Spinal cord (tissue), 10 donors: ENCODE data around the gene COL3A1. TPM values are rescaled to one million over a fixed set of nuclear protein-coding genes. Genes with fewer than 3 reads are reported as not detected.
A peak's percentile ranks its signal among the peaks of the same experiment; 100 is the strongest.

Source experiments
- DNase-seq, 6 donors: peaks; one replicate each; pipeline versions ENCODE4 v3.0.0 to v3.0.0-alpha.2; 2013 to 2015; ENCODE audit warnings: low spot score in 6 of 6, low read depth in 4 of 6
- H3K27ac ChIP-seq: one replicate; pipeline ENCODE4 v1.5.1; 2013; ENCODE audit warnings: low read depth, low read length, control low read depth
- H3K27me3 ChIP-seq: one replicate; pipeline ENCODE4 v1.6.1; 2013; ENCODE audit warnings: low read length; ENCODE audit not compliant: control insufficient read depth, insufficient read depth
- H3K36me3 ChIP-seq: one replicate; pipeline ENCODE4 v1.6.1; 2013; ENCODE audit warnings: low read length; ENCODE audit not compliant: control insufficient read depth, insufficient read depth
- H3K4me1 ChIP-seq: one replicate; pipeline ENCODE4 v1.6.1; 2013; ENCODE audit warnings: low read length; ENCODE audit not compliant: control insufficient read depth, insufficient read depth
- H3K4me3 ChIP-seq: one replicate; pipeline ENCODE4 v1.5.1; 2013; ENCODE audit warnings: low read depth, low read length, control low read depth
- H3K9me3 ChIP-seq: one replicate; pipeline ENCODE4 v1.6.1; 2013; ENCODE audit warnings: low read length; ENCODE audit not compliant: control insufficient read depth, insufficient read depth
- WGBS: methylation state at CpG from one replicate; pipeline ENCODE4 v1.1.5; 2013; ENCODE audit warnings: missing lambda C conversion rate; ENCODE audit not compliant: insufficient coverage; 5-methylcytosine and 5-hydroxymethylcytosine counted together
- polyA plus RNA-seq, 2 donors: library from polyadenylated mRNA; unstranded; fragments of 120-200 nt; gene quantifications; one replicate each; pipeline ENCODE4 v1.2.1, GENCODE V29; 2013; ENCODE audit not compliant: insufficient read length in 2 of 2
- total RNA-seq, 2 donors: library from RNA; depleted of rRNA in 1 of 2; stranded (reverse); fragments of 120-200 nt in 1 of 2; fragments of >200 nt in 1 of 2; gene quantifications; one replicate each; pipeline versions ENCODE4 v1.2.3 to v1.2.4, GENCODE V29; 2013 to 2014
- donor health status: healthy.

The COL3A1 gene
- total and polyA plus RNA-seq, 4 donors = 391 to 3,051 (median 1,879) TPM

GRCh38 chr2:189013031-189013430 is 38.9 kb downstream of the COL3A1 start:
- no peaks in the 10 kb centered on the region for H3K9me3 ChIP-seq
- no peak overlapping the region for H3K4me3 ChIP-seq
- no peak for DNase-seq
- no peaks in the 10 kb centered on the region for H3K4me1 ChIP-seq
- H3K36me3 ChIP-seq = no peaks in the 10 kb centered on the region
- no peak overlapping the region for H3K27ac ChIP-seq
- H3K27me3 ChIP-seq = no peaks in the 10 kb centered on the region
- no CpG with 5 or more reads among the region's 3 CpGs for WGBS

GRCh38 chr2:189013671-189014448 is 39.7 kb downstream of the COL3A1 start:
- no peaks in the 10 kb centered on the region for H3K9me3 ChIP-seq
- no peak overlapping the region for H3K27ac ChIP-seq
- H3K36me3 ChIP-seq = no peaks in the 10 kb centered on the region
- no peaks in the 10 kb centered on the region for H3K4me1 ChIP-seq
- no peaks in the 10 kb centered on the region for H3K27me3 ChIP-seq
- no peak for DNase-seq
- H3K4me3 ChIP-seq = no peak overlapping the region
- 75% methylated on average over 1 of the region's 2 CpGs for WGBS

DNA sequence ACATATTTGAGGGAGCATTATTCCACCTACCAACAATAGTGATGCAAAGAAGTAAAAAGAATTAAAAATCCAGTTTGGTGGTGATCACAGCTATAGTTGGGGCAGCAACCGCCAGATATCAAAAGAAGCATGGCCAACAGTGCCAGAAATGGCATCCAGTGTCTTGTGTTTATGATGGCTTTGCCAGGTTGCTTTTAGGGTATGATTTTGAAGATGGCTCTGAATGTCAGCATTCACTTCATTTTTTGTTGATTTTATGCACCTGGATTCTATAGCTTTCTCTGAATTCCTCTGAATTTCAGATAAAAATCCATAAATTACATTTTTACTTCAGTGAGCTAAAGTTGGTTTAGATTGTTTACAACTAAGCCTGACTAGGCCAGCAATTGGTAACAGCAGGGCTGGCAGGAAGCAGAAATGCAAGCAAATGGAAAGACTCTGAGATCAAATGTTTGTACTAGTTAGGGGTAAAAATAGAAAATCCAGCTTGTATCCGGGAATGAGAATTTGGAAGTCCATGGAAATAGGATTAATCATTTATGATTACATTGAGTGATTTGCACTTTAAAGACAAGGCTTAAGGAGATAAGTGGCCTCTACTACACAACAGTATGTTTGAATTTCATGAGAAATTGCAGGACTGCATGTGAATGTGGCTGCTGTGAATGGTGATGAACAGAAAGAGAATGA is 40.4 kb downstream of the COL3A1 start:
- Histone ChIP-seq H3K4me1 (no peaks in the 10 kb centered on the region), H3K36me3 (no peaks in the 10 kb centered on the region), H3K4me3 (no peak overlapping the region), H3K9me3 (no peaks in the 10 kb centered on the region), H3K27ac (no peak overlapping the region), H3K27me3 (no peaks in the 10 kb centered on the region)
- peak in 1 of 6 donors; percentile 49 for DNase-seq
- WGBS = 100% methylated on average over 1 of the region's 2 CpGs

GRCh38 chr2:189015359-189015758 is 41.2 kb downstream of the COL3A1 start:
- Histone ChIP-seq H3K27me3 (no peaks in the 10 kb centered on the region), H3K4me3 (no peak overlapping the region), H3K9me3 (no peaks in the 10 kb centered on the region), H3K36me3 (no peaks in the 10 kb centered on the region), H3K27ac (no peak overlapping the region), H3K4me1 (no peaks in the 10 kb centered on the region)
- DNase-seq = peak in 2 of 6 donors; percentile 16 to 37
- no CpG with 5 or more reads among the region's 1 CpG for WGBS

DNA sequence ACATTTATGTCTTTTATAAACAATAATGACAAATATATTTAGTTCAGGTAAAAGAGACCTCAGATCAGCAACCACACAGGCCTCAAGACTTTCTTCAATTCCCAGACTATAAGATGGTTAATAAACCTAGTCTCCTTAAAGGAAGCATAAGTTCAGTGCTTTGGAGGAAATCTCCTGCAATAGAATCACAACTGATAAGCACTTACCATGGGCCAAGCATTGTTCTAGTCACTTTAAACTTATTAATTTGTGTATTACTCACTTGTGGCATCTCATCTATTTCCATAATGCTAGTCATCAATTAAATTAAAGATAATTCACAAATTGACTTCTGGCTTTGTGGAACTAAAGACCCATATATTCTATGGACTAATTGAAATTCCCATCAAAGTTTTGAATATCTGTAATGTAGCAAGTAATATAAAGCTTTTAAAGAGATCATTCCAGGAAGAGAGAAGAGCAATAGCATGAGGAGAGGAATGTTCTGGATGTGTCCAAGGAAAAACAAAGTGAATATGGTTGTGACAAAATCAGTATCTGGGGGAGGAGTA is 42.2 kb downstream of the COL3A1 start:
- no peaks in the 10 kb centered on the region for H3K36me3 ChIP-seq
- H3K4me1 ChIP-seq = no peaks in the 10 kb centered on the region
- H3K9me3 ChIP-seq = no peaks in the 10 kb centered on the region
- no peaks in the 10 kb centered on the region for H3K27me3 ChIP-seq
- H3K27ac ChIP-seq = no peak overlapping the region
- no peak for DNase-seq
- H3K4me3 ChIP-seq = no peak overlapping the region

- H3K9me3 ChIP-seq = no peaks in the 10 kb centered on the region
- no peaks in the 10 kb centered on the region for H3K27me3 ChIP-seq
- no peak for DNase-seq
These were observed 44.5 kb downstream of the COL3A1 start for GRCh38 chr2:189018631-189019030.

GRCh38 chr2:189020179-189020578 is 46.0 kb downstream of the COL3A1 start:
- H3K36me3 ChIP-seq = no peaks in the 10 kb centered on the region
- WGBS = no CpG with 5 or more reads among the region's 1 CpG
- DNase-seq = no peak
- no peaks in the 10 kb centered on the region for H3K4me1 ChIP-seq
- H3K27ac ChIP-seq = no peak overlapping the region
- H3K9me3 ChIP-seq = no peaks in the 10 kb centered on the region
- no peaks in the 10 kb centered on the region for H3K27me3 ChIP-seq
- H3K4me3 ChIP-seq = no peak overlapping the region

More at GRCh38 chr2:189018631-189019030, 44.5 kb downstream of the COL3A1 start:
- no peaks in the 10 kb centered on the region for H3K36me3 ChIP-seq
- H3K4me1 ChIP-seq = no peaks in the 10 kb centered on the region
- no peak overlapping the region for H3K4me3 ChIP-seq
- H3K27ac ChIP-seq = no peak overlapping the region

DNA sequence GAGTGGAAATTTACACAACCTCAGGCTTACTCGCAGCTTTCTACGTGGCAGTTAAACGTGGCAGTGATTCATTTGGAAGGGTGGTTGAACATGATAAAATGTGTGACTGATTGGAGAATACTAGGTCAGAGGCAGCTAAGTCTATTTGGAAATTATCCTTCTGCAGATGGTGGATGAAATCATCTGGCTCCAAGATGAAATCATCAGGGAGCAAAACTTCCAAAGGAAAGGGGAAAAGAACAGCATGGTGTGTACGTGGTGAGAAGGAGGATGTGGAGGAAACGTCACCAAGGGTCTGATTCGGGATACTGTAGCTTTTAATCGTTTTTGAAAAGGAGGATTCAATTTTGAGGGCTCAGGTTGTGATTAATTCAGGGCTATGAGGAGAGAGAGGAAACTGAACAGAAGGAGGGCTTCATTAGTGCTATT is 47.9 kb downstream of the COL3A1 start:
- H3K27ac ChIP-seq = peak overlapping the region; percentile 31
- H3K9me3 ChIP-seq = no peaks in the 10 kb centered on the region
- DNase-seq = peak in 1 of 6 donors; percentile 15
- no peaks in the 10 kb centered on the region for H3K36me3 ChIP-seq
- 69% methylated on average over 7 of the region's 7 CpGs for WGBS
- no peaks in the 10 kb centered on the region for H3K27me3 ChIP-seq
- H3K4me1 ChIP-seq = no peaks in the 10 kb centered on the region
- no peak overlapping the region for H3K4me3 ChIP-seq

DNA sequence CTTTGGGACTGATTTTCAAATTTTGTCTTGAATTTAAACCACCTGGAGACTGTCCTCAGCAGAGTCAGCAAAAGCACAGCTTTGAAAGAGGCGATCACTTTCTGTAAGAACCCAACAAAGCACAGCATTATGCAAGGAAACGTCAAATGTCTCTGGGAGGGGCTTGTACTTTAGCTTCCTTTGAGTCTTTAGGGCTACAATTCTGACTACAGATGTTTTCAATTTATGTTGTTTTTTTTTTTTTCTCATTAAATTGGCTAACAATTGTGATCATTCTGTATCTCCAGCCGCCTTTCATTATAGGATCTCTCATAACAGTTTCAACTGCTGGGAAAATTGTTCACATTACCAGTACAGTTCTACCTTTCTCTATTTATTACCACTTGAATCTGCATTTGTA is 48.3 kb downstream of the COL3A1 start:
- H3K27ac ChIP-seq = peak overlapping the region; percentile 31
- peak in 1 of 6 donors; percentile 32 for DNase-seq
- H3K27me3 ChIP-seq = no peaks in the 10 kb centered on the region
- 80% methylated on average over 1 of the region's 3 CpGs for WGBS
- H3K4me1 ChIP-seq = no peaks in the 10 kb centered on the region
- H3K9me3 ChIP-seq = no peaks in the 10 kb centered on the region
- no peak overlapping the region for H3K4me3 ChIP-seq
- no peaks in the 10 kb centered on the region for H3K36me3 ChIP-seq
